Neuronal stem cell (in vitro differentiated cells): ENCODE data around the gene TMEM132D.

ENCODE experiments used
- DNase-seq: peaks from one replicate; pipeline ENCODE4 v3.0.0-alpha.2; 2013; ENCODE audit warnings: low spot score
- H2AFZ ChIP-seq: one replicate; pipeline ENCODE4 v1.6.1; 2013; ENCODE audit warnings: mild to moderate bottlenecking, low read length, inconsistent platforms
- H2AK5ac ChIP-seq: 2 replicates; pipeline ENCODE4 v1.6.1; 2013; ENCODE audit warnings: low read depth, mild to moderate bottlenecking, inconsistent platforms, low read length, moderate library complexity, mixed read lengths
- H2BK120ac ChIP-seq: 2 replicates; pipeline ENCODE4 v1.6.1; 2013; ENCODE audit warnings: low read depth, mild to moderate bottlenecking, inconsistent platforms, low read length, moderate library complexity, mixed read lengths
- H2BK12ac ChIP-seq: one replicate; pipeline ENCODE4 v1.6.1; 2013; ENCODE audit warnings: low read length, inconsistent platforms
- H2BK15ac ChIP-seq: 2 replicates; pipeline ENCODE4 v1.6.1; 2013; ENCODE audit warnings: mild to moderate bottlenecking, low read length, inconsistent platforms, mixed read lengths
- H2BK5ac ChIP-seq: one replicate; pipeline ENCODE4 v1.6.1; 2013; ENCODE audit warnings: inconsistent platforms, mild to moderate bottlenecking, low read length, moderate library complexity
- H3K14ac ChIP-seq: one replicate; pipeline ENCODE4 v1.6.1; 2013; ENCODE audit warnings: low read length, inconsistent platforms
- H3K18ac ChIP-seq: 2 replicates; pipeline ENCODE4 v1.6.1; 2013; ENCODE audit warnings: low read length, inconsistent platforms
- H3K23ac ChIP-seq: 2 replicates; pipeline ENCODE4 v1.6.1; 2013; ENCODE audit warnings: low read depth, mild to moderate bottlenecking, mixed read lengths, low read length, inconsistent platforms; ENCODE audit not compliant: poor library complexity
- H3K27ac ChIP-seq: replicated peaks from 3 replicates; pipeline ENCODE4 v1.5.1; 2013; ENCODE audit warnings: low read length, inconsistent platforms
- H3K27me3 ChIP-seq, 3 experiments: 2 replicates each; pipeline ENCODE4 v1.6.1; 2013; ENCODE audit warnings: low read length in 3 of 3, mild to moderate bottlenecking in 2 of 3, inconsistent platforms in 1 of 3, low read depth in 1 of 3, mixed read lengths in 1 of 3, moderate library complexity in 1 of 3; ENCODE audit not compliant: control insufficient read depth in 3 of 3, insufficient read depth in 3 of 3
- H3K36me3 ChIP-seq, 2 donors: replicated peaks in 1 of 2; 2 replicates each; pipeline ENCODE4 v1.6.1; 2013; ENCODE audit warnings: low read length in 2 of 2; ENCODE audit not compliant: control insufficient read depth in 2 of 2, insufficient read depth in 2 of 2
- H3K4ac ChIP-seq: 2 replicates; pipeline ENCODE4 v1.6.1; 2013; ENCODE audit warnings: inconsistent platforms, mild to moderate bottlenecking, low read length, moderate library complexity
- H3K4me1 ChIP-seq, 2 donors: 1 replicate in 1 of 2; 2 replicates in 1 of 2; pipeline ENCODE4 v1.6.1; 2013; ENCODE audit warnings: low read length in 2 of 2, low read depth in 1 of 2; ENCODE audit not compliant: control insufficient read depth in 2 of 2, insufficient read depth in 1 of 2
- H3K4me2 ChIP-seq: one replicate; pipeline ENCODE4 v1.6.1; 2013; ENCODE audit warnings: mild to moderate bottlenecking, low read length, inconsistent platforms; ENCODE audit not compliant: insufficient read depth, poor library complexity, severe bottlenecking
- H3K4me3 ChIP-seq, 2 donors: 2 replicates each; pipeline ENCODE4 v1.5.1; 2013; ENCODE audit warnings: low read length in 2 of 2, mild to moderate bottlenecking in 2 of 2, inconsistent platforms in 1 of 2, moderate library complexity in 1 of 2
- H3K79me1 ChIP-seq: one replicate; pipeline ENCODE4 v1.6.1; 2013; ENCODE audit warnings: low read depth, mild to moderate bottlenecking, inconsistent platforms, low read length, moderate library complexity
- H3K9ac ChIP-seq: one replicate; pipeline ENCODE4 v1.6.1; 2013; ENCODE audit warnings: mild to moderate bottlenecking, low read depth, low read length, inconsistent platforms; ENCODE audit not compliant: poor library complexity
- H3K9me3 ChIP-seq, 2 donors: replicated peaks in 1 of 2; 2 replicates each; pipeline versions ENCODE3 to v1.6.1; 2013; ENCODE audit warnings: low read length in 2 of 2, mild to moderate bottlenecking in 2 of 2, inconsistent platforms in 1 of 2, low read depth in 1 of 2, mixed read lengths in 1 of 2, moderate library complexity in 1 of 2; ENCODE audit not compliant: control insufficient read depth in 2 of 2, insufficient read depth in 1 of 2
- H4K8ac ChIP-seq: one replicate; pipeline ENCODE4 v1.6.1; 2013; ENCODE audit warnings: low read depth, mild to moderate bottlenecking, inconsistent platforms, low read length, moderate library complexity
- H4K91ac ChIP-seq: one replicate; pipeline ENCODE4 v1.6.1; 2013; ENCODE audit warnings: low read length, low read depth, mild to moderate bottlenecking, inconsistent platforms; ENCODE audit not compliant: poor library complexity
- WGBS, 2 donors: extraction: QIAGEN DNeasy Blood & Tissue Kit; methylation state at CpG; one replicate each; pipeline ENCODE4 v1.1.7; 2013; ENCODE audit warnings: missing lambda C conversion rate in 2 of 2, mixed read lengths in 1 of 2; ENCODE audit not compliant: insufficient read length in 2 of 2, insufficient replicate concordance in 1 of 2; ENCODE audit errors: extremely low coverage in 2 of 2; 5-methylcytosine and 5-hydroxymethylcytosine counted together

TMEM132D gene

GRCh38 chr12:129523621-129524020 is 380.2 kb downstream of the TMEM132D start:
- Histone ChIP-seq H3K9me3 (no peaks in the 10 kb centered on the region), H3K4me3 (no peak overlapping the region), H2AFZ (no peak overlapping the region), H3K4me2 (no peak overlapping the region), H2BK12ac (no peak overlapping the region), H3K36me3 (no peaks in the 10 kb centered on the region), H3K27ac (no peak overlapping the region), H2BK15ac (no peak overlapping the region), H2BK120ac (no peak overlapping the region), H3K18ac (no peak overlapping the region), H3K4me1 (peaks cover 0 to 1% of the 10 kb centered on the region in 2 donors), H3K23ac (no peak overlapping the region), H3K27me3 (no peaks in the 10 kb centered on the region), H4K8ac (no peak overlapping the region), H3K79me1 (no peaks in the 10 kb centered on the region), H4K91ac (no peak overlapping the region), H3K9ac (no peak overlapping the region), H2BK5ac (no peak overlapping the region), H3K4ac (no peak overlapping the region), H3K14ac (no peak overlapping the region), H2AK5ac (no peak overlapping the region)
- DNase-seq = no peak
- no CpG with 5 or more reads among the region's 2 CpGs for WGBS, 2 donors

- H2BK12ac ChIP-seq = no peak overlapping the region
- no peak overlapping the region for H2BK120ac ChIP-seq
- no peak overlapping the region for H2AFZ ChIP-seq
- H4K91ac ChIP-seq = no peak overlapping the region
- H4K8ac ChIP-seq = no peak overlapping the region
- WGBS, 2 donors = no CpG with 5 or more reads among the region's 1 CpG
- H3K4me3 ChIP-seq = no peak overlapping the region
- no peak overlapping the region for H3K27ac ChIP-seq
- H3K27me3 ChIP-seq = no peaks in the 10 kb centered on the region
- peaks cover 0 to 1% of the 10 kb centered on the region in 2 donors for H3K4me1 ChIP-seq
- no peak overlapping the region for H3K9ac ChIP-seq
- no peak overlapping the region for H2AK5ac ChIP-seq
- no peak overlapping the region for H3K4ac ChIP-seq
- H2BK5ac ChIP-seq = no peak overlapping the region
- no peaks in the 10 kb centered on the region for H3K9me3 ChIP-seq
- no peak overlapping the region for H3K14ac ChIP-seq
- no peak for DNase-seq
- H2BK15ac ChIP-seq = no peak overlapping the region
- H3K4me2 ChIP-seq = no peak overlapping the region
- no peaks in the 10 kb centered on the region for H3K36me3 ChIP-seq
- no peak overlapping the region for H3K18ac ChIP-seq
- H3K23ac ChIP-seq = no peak overlapping the region
- H3K79me1 ChIP-seq = no peaks in the 10 kb centered on the region
Observed at GRCh38 chr12:129520739-129521138, 383.1 kb downstream of the TMEM132D start.

GRCh38 chr12:129503802-129504201 is 400.0 kb downstream of the TMEM132D start:
- peaks cover 0 to 5% of the 10 kb centered on the region in 2 donors for H3K4me1 ChIP-seq
- no peak overlapping the region for H2BK12ac ChIP-seq
- H3K23ac ChIP-seq = no peak overlapping the region
- no peak for DNase-seq
- no peak overlapping the region for H2BK120ac ChIP-seq
- no peak overlapping the region for H4K8ac ChIP-seq
- H2AFZ ChIP-seq = no peak overlapping the region
- H4K91ac ChIP-seq = no peak overlapping the region
- H3K27me3 ChIP-seq = no peaks in the 10 kb centered on the region
- no peak overlapping the region for H2BK15ac ChIP-seq
- no peaks in the 10 kb centered on the region for H3K79me1 ChIP-seq
- no peak overlapping the region for H3K14ac ChIP-seq
- no peak overlapping the region for H2BK5ac ChIP-seq
- no peak overlapping the region for H3K18ac ChIP-seq
- no peak overlapping the region for H2AK5ac ChIP-seq
- no CpG with 5 or more reads among the region's 1 CpG for WGBS, 2 donors
- H3K27ac ChIP-seq = no peak overlapping the region
- no peak overlapping the region for H3K9ac ChIP-seq
- H3K9me3 ChIP-seq = no peaks in the 10 kb centered on the region
- H3K4ac ChIP-seq = no peak overlapping the region
- no peak overlapping the region for H3K4me3 ChIP-seq
- no peaks in the 10 kb centered on the region for H3K36me3 ChIP-seq
- no peak overlapping the region for H3K4me2 ChIP-seq

GRCh38 chr12:129496226-129496625 is 407.6 kb downstream of the TMEM132D start:
- no peak overlapping the region for H3K27ac ChIP-seq
- no peaks in the 10 kb centered on the region for H3K79me1 ChIP-seq
- DNase-seq = no peak
- no peak overlapping the region for H3K23ac ChIP-seq
- H3K9ac ChIP-seq = no peak overlapping the region
- H2BK12ac ChIP-seq = no peak overlapping the region
- no peak overlapping the region for H2BK120ac ChIP-seq
- H2BK15ac ChIP-seq = no peak overlapping the region
- no peak overlapping the region for H2AFZ ChIP-seq
- H3K27me3 ChIP-seq = no peaks in the 10 kb centered on the region
- H2AK5ac ChIP-seq = no peak overlapping the region
- H3K4ac ChIP-seq = no peak overlapping the region
- no peaks in the 10 kb centered on the region for H3K36me3 ChIP-seq
- no CpG with 5 or more reads among the region's 6 CpGs for WGBS, 2 donors
- H2BK5ac ChIP-seq = no peak overlapping the region
- peaks cover 0 to 5% of the 10 kb centered on the region in 2 donors for H3K4me1 ChIP-seq
- H3K4me3 ChIP-seq = no peak overlapping the region
- no peak overlapping the region for H3K14ac ChIP-seq
- H4K91ac ChIP-seq = no peak overlapping the region
- no peaks in the 10 kb centered on the region for H3K9me3 ChIP-seq
- no peak overlapping the region for H3K18ac ChIP-seq
- H4K8ac ChIP-seq = no peak overlapping the region
- no peak overlapping the region for H3K4me2 ChIP-seq
